Esophagus squamous epithelium (tissue), 5 donors: Measurements from ENCODE around the gene CHIT1. TPM values are rescaled to one million over a fixed set of nuclear protein-coding genes. Genes with fewer than 3 reads are reported as not detected.

Source experiments
- DNase-seq: peaks from one replicate; lab custom pipeline; 2025; lab: John Stamatoyannopoulos, UW
- H3K27ac ChIP-seq, 4 donors: fragments of 200-600 bp; sonication (generic); one replicate each; pipeline ENCODE4 v1.5.1; 2016 to 2019; ENCODE audit warnings: mild to moderate bottlenecking in 1 of 4
- H3K27me3 ChIP-seq, 4 donors: fragments of 200-600 bp; sonication (generic); 1 replicate in 3 of 4; 2 replicates in 1 of 4; pipeline versions ENCODE4 v1.5.1 to v1.6.0; 2017 to 2021; ENCODE audit warnings: antibody characterized with exemption in 1 of 4
- H3K36me3 ChIP-seq, 3 donors: fragments of 200-600 bp; sonication (generic); one replicate each; pipeline ENCODE4 v1.5.1; 2016 to 2019
- H3K4me1 ChIP-seq, 3 donors: fragments of 200-600 bp; sonication (generic); one replicate each; pipeline ENCODE4 v1.5.1; 2017 to 2019
- H3K4me3 ChIP-seq, 4 donors: fragments of 200-600 bp; sonication (generic); 1 replicate in 3 of 4; 2 replicates in 1 of 4; pipeline ENCODE4 v1.5.1; 2016 to 2019; ENCODE audit warnings: mild to moderate bottlenecking in 2 of 4, moderate library complexity in 1 of 4
- H3K9me3 ChIP-seq, 3 donors: fragments of 200-600 bp; sonication (generic); one replicate each; pipeline ENCODE4 v1.5.1; 2016 to 2019
- CTCF ChIP-seq, 6 experiments: fragments of 450-650 bp in 4 of 6; fragments of 200-600 bp in 2 of 6; sonication (generic) in 2 of 6; IDR thresholded peaks; one replicate each; pipeline ENCODE4 v1.5.1; 2016 to 2019; ENCODE audit warnings: antibody characterized with exemption in 6 of 6, mild to moderate bottlenecking in 4 of 6, moderate library complexity in 4 of 6
- POLR2A ChIP-seq, 4 donors: fragments of 450-650 bp; IDR thresholded peaks; one replicate each; pipeline ENCODE4 v1.6.1; 2017; ENCODE audit warnings: antibody characterized with exemption in 4 of 4, mild to moderate bottlenecking in 4 of 4, moderate library complexity in 3 of 4
- WGBS, 2 donors: methylation state at CpG; one replicate each; pipeline ENCODE4 v1.1.5; 2018; 5-methylcytosine and 5-hydroxymethylcytosine counted together
- intact Hi-C: fragments of 100-400 bp; cut with DNase I; formaldehyde crosslinking; loops from one replicate; pipeline ENCODE4 v1.15.0; 2022
- total RNA-seq, 4 donors: library from RNA; depleted of rRNA; stranded (reverse); fragments of >200 nt; gene quantifications; one replicate each; pipeline ENCODE4 v1.1.0, GENCODE V29; 2016
- donor health status: DM: yes; HTN: yes; CAD: no.

Gene CHIT1
- total RNA-seq, 4 donors from 2014 or later: 1.00 TPM; not detected in 3

GRCh38 chr1:203210988-203211387 lies 18.5 kb downstream of the CHIT1 start:
- H3K27ac ChIP-seq: no peak overlapping the region
- H3K36me3 ChIP-seq: no peaks in the 10 kb centered on the region
- intact Hi-C loops: no loop called here
- no peaks in the 10 kb centered on the region for H3K9me3 ChIP-seq
- no peak overlapping the region for H3K4me3 ChIP-seq
- H3K4me1 ChIP-seq: peaks cover 0 to 4% (median 0%) of the 10 kb centered on the region in 3 donors
- no peaks in the 10 kb centered on the region for H3K27me3 ChIP-seq
- no peak for DNase-seq
- TF ChIP-seq CTCF (IDR thresholded peaks at IDR 0.05): no peak
- no peak for TF ChIP-seq POLR2A (IDR thresholded peaks at IDR 0.05)

GRCh38 chr1:203210350-203210749 lies 19.1 kb downstream of the CHIT1 start:
- intact Hi-C loops: no loop called here
- H3K4me3 ChIP-seq: no peak overlapping the region
- no peak for DNase-seq
- TF ChIP-seq CTCF (IDR thresholded peaks at IDR 0.05) (no peak), POLR2A (IDR thresholded peaks at IDR 0.05) (no peak)
- no peaks in the 10 kb centered on the region for H3K27me3 ChIP-seq
- no peaks in the 10 kb centered on the region for H3K36me3 ChIP-seq
- H3K27ac ChIP-seq: no peak overlapping the region
- H3K4me1 ChIP-seq: no peaks in the 10 kb centered on the region
- no peaks in the 10 kb centered on the region for H3K9me3 ChIP-seq

- H3K4me1 ChIP-seq: no peaks in the 10 kb centered on the region
- intact Hi-C loops: no loop called here
- 88 to 89% methylated on average over 1 of the region's 1 CpG for WGBS, 2 donors
Observed at GRCh38 chr1:203208181-203208580, 21.3 kb downstream of the CHIT1 start.

GRCh38 chr1:203207751-203208150 lies 21.7 kb downstream of the CHIT1 start:
- Histone ChIP-seq H3K4me1 (no peaks in the 10 kb centered on the region), H3K36me3 (no peaks in the 10 kb centered on the region), H3K9me3 (no peaks in the 10 kb centered on the region), H3K27me3 (no peaks in the 10 kb centered on the region), H3K4me3 (no peak overlapping the region), H3K27ac (no peak overlapping the region)
- no peak for TF ChIP-seq CTCF (IDR thresholded peaks at IDR 0.05)
- TF ChIP-seq POLR2A (IDR thresholded peaks at IDR 0.05): no peak
- no peak for DNase-seq
- 64 to 88% methylated on average over 2 of the region's 2 CpGs for WGBS, 2 donors
- intact Hi-C loops: no loop called here

More at GRCh38 chr1:203208181-203208580, 21.3 kb downstream of the CHIT1 start:
- no peak overlapping the region for H3K4me3 ChIP-seq
- DNase-seq: no peak
- H3K36me3 ChIP-seq: no peaks in the 10 kb centered on the region
- no peak overlapping the region for H3K27ac ChIP-seq
- no peaks in the 10 kb centered on the region for H3K9me3 ChIP-seq
- TF ChIP-seq POLR2A (IDR thresholded peaks at IDR 0.05) (no peak), CTCF (IDR thresholded peaks at IDR 0.05) (no peak)
- no peaks in the 10 kb centered on the region for H3K27me3 ChIP-seq

- no peaks in the 10 kb centered on the region for H3K9me3 ChIP-seq
- WGBS, 2 donors: 74 to 75% methylated on average over 3 to 4 of the region's 5 CpGs
- H3K27me3 ChIP-seq: no peaks in the 10 kb centered on the region
- H3K36me3 ChIP-seq: no peaks in the 10 kb centered on the region
- TF ChIP-seq POLR2A (IDR thresholded peaks at IDR 0.05) (no peak), CTCF (IDR thresholded peaks at IDR 0.05) (no peak)
- H3K4me1 ChIP-seq: peaks cover under 1 to 11% (median 7%) of the 10 kb centered on the region in 3 donors
- no peak overlapping the region for H3K4me3 ChIP-seq
- no peak overlapping the region for H3K27ac ChIP-seq
- intact Hi-C loops: no loop called here
- DNase-seq: no peak
Observed at GRCh38 chr1:203206129-203206687, 23.3 kb downstream of the CHIT1 start.
